Right lobe of liver (tissue), 4 donors: ENCODE measurements around the gene PIEZO2.

Experiments
- POLR2A ChIP-seq: fragments of 450-650 bp; IDR thresholded peaks from one replicate; pipeline ENCODE4 v1.6.1; 2017; ENCODE audit warnings: antibody characterized with exemption, mild to moderate bottlenecking
- TF ChIP-seq, protein P1 (sequence below), 4 donors: fragments of 200-600 bp in 3 of 4; fragments of 450-650 bp in 1 of 4; IDR thresholded peaks; one replicate each; pipeline versions ENCODE4 v1.5.1 to v1.8.0; 2016 to 2022; ENCODE audit warnings: antibody characterized with exemption in 4 of 4, mild to moderate bottlenecking in 2 of 4
- donor health status: DM: no; HTN: no; CAD: no.
- donor health status: DM: no; HTN: no; CAD: no.
- donor health status: DM: no; HTN: yes; CAD: no.

GRCh38 chr18:10785798-10786197 lies 363.6 kb downstream of the PIEZO2 start:
- no peak for TF ChIP-seq POLR2A
- TF ChIP-seq, protein P1, sequence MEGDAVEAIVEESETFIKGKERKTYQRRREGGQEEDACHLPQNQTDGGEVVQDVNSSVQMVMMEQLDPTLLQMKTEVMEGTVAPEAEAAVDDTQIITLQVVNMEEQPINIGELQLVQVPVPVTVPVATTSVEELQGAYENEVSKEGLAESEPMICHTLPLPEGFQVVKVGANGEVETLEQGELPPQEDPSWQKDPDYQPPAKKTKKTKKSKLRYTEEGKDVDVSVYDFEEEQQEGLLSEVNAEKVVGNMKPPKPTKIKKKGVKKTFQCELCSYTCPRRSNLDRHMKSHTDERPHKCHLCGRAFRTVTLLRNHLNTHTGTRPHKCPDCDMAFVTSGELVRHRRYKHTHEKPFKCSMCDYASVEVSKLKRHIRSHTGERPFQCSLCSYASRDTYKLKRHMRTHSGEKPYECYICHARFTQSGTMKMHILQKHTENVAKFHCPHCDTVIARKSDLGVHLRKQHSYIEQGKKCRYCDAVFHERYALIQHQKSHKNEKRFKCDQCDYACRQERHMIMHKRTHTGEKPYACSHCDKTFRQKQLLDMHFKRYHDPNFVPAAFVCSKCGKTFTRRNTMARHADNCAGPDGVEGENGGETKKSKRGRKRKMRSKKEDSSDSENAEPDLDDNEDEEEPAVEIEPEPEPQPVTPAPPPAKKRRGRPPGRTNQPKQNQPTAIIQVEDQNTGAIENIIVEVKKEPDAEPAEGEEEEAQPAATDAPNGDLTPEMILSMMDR (IDR thresholded peaks at IDR 0.05) = no peak
